K562 treated with DMSO at 1 percent for 4 hours (cell line): ENCODE measurements around the gene MUCL3. TPM values are rescaled to one million over a fixed set of nuclear protein-coding genes. Genes with fewer than 3 reads are reported as not detected.

Source experiments
- total RNA-seq: library from RNA; unstranded; fragments of 300-600 nt; gene quantifications from 2 replicates; pipeline ENCODE4 v1.2.3, GENCODE V29; 2022; ENCODE audit not compliant: insufficient read depth

The MUCL3 gene, protein sequence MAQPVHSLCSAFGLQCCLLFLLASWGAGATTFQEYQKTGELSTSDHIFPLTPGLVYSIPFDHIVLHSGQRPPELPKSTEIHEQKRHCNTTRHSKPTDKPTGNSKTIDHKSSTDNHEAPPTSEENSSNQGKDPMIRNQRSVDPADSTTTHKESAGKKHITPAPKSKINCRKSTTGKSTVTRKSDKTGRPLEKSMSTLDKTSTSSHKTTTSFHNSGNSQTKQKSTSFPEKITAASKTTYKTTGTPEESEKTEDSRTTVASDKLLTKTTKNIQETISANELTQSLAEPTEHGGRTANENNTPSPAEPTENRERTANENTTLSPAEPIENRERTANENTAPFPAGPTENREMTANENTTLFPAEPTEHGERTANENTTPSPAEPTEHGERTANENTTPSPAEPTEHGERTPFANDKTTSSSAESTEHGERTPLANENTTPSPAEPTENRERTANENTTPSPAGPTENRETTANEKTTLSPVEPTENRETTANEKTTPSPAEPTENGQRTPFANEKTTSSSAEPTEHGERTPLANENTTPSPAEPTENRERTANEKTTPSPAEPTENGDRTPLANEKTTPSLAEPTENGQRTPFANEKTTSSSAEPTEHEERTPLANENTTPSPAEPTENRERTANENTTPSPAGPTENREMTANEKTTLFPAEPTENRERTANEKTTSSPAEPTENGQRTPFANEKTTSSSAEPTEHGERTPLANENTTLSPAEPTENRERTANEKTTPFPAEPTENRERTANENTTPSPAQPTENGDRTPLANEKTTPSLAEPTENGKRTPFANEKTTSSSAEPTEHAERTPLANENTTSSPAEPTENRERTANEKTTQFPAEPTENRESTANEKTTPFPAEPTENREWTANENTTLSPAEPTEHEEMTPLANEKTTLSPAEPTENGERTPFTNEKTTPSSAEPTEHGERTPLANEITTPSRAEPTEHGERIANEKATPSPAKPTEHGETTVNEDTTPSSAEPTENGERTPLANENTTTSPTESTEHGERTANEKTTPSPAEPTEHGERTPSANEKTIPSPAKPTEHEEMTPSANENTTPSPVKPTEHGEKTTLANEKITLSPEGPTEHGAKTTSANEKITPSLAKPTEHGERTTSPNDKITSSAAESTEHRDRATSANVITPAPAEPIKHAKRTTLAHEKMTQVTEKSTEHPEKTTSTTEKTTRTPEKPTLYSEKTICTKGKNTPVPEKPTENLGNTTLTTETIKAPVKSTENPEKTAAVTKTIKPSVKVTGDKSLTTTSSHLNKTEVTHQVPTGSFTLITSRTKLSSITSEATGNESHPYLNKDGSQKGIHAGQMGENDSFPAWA (N-terminal part only)
- total RNA-seq = not detected in 2 replicates

DNA sequence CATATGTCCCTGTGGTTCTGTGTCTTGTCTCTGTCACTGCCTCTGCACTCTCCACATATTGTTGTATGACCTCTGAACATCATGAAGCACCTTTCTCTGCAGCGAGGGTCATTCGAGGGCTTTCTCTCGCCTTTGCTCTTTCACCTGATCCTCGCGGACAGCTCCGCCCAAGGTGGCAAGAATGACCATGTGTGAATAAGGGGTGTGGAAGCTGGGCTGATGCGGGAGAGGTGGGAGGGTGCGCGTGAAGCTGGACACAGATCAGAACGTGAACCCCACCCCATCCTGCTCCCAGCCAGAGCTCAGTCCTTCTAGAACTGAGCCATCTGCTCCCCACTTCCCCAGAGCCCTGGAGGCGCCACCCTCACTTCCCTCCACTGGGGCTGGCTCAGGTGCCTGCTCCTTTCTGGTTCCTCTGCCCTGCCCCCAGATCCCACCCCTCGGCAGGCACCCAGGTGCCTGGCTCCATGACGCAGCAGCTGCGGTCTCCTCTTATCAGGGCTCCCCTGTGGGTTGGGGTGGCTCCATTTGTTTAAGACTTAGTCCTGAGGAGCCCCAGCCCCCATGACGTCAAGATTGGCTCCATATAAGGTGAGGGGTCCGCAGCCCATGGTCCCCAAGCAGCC lies at the start of gene MUCL3:
TSS of gene MUCL3 (plus strand) at position 613 of the 626 bp plus-strand sequence. CDS start 27 bp downstream, outside the sequence.

GRCh38 chr6:30907758-30908591 lies 32.8 kb upstream of the MUCL3 start, which contains the start of gene GTF2H4:
GTF2H4 (plus strand) TSS chr6:30908207.

DNA sequence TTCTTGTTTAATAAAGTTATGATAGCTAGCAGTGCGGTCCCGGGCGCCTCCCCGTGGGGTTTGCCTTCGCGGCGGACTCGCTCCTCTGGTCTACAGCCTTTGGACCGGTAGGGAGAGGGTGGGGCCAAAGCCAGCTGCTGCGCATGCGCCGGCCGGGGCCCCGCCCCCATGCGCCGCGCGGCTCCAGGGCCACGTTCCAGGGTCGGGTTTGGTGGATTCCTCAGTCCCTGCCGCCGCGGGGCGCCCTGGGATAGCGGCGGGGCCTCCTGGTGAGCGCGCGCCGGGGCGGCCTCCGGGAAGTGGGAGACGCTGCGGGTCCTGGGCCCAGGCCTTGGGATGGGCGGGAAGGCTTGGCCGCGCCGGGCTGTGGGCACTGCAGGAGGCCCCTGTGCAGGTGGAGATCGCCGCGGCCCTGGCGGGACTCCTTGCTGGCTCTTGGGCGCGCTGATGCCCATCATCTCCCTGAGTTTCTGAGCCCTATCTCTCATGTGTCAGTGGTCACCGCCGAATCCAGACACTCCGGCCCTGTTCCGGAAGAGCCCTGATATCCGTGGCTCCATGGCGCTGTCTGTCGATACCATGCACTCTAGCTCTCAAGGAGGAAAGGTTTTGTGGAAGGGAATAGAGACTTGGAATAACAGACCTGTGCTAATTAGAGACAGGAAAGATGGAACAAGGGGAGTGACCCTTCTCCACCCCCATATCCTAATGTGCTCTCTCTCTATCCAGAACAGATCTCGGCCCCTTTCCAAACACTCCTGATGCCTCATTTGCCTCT lies 26.5 kb upstream of the MUCL3 start, which contains the start of gene VARS2:
TSS of gene VARS2 (plus strand) at position 163 of the 778 bp plus-strand sequence. CDS start at position 762, 599 bp downstream.

GRCh38 chr6:30931969-30932645 lies 8.7 kb upstream of the MUCL3 start, which contains the start of gene SFTA2:
SFTA2 (minus strand) TSS chr6:30932170; CDS start chr6:30932096, 74 bp downstream.

DNA sequence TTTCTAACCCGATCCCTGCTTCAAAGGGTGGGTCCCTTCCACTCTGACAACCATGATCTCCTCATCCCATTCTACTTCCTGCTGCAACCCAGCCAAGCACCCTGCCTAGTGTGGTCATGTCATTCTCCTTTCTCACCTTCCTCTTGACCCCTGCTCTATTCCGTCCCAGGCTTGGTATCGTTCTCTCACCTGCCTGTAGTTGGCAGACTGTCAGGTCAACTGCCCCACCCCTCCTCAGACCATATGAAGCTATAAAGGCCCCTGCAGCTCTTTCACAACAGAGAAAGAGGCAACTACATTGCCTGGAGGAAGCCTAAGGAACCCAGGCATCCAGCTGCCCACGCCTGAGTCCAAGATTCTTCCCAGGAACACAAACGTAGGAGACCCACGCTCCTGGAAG lies 42.7 kb downstream of the MUCL3 start, which contains the start of gene MUC21:
TSS of gene MUC21 (plus strand) at position 280 of the 400 bp plus-strand sequence. CDS start 241 bp downstream, outside the sequence.

Other genes starting within 250 kb of the MUCL3 start
- 23.6 and 32.0 TPM in 2 replicates for gene NRM, start 250.0 kb upstream of the MUCL3 start, total RNA-seq
- 57.9 and 63.3 TPM in 2 replicates for gene MDC1, start 223.7 kb upstream of the MUCL3 start, total RNA-seq
- gene TUBB, start 220.6 kb upstream of the MUCL3 start, total RNA-seq = 1,432 and 1,624 TPM in 2 replicates
- 294 and 327 TPM in 2 replicates for gene FLOT1, start 198.3 kb upstream of the MUCL3 start, total RNA-seq
- 45.5 and 66.2 TPM in 2 replicates for gene IER3, start 196.4 kb upstream of the MUCL3 start, total RNA-seq
- gene DDR1, start 56.5 kb upstream of the MUCL3 start, total RNA-seq = 41.3 and 61.1 TPM in 2 replicates
- 32.4 and 40.6 TPM in 2 replicates for gene GTF2H4, start 32.8 kb upstream of the MUCL3 start, total RNA-seq
- 43.6 and 50.5 TPM in 2 replicates for gene VARS2, start 26.7 kb upstream of the MUCL3 start, total RNA-seq
- not detected in 2 replicates for gene SFTA2, start 8.8 kb upstream of the MUCL3 start, total RNA-seq
- not detected in 2 replicates for gene MUC21, start 42.7 kb downstream of the MUCL3 start, total RNA-seq
- not detected in 2 replicates for gene MUC22, start 69.5 kb downstream of the MUCL3 start, total RNA-seq
- gene C6orf15, start 171.6 kb downstream of the MUCL3 start, total RNA-seq = not detected in 2 replicates
- not detected in 2 replicates for gene PSORS1C1, start 173.8 kb downstream of the MUCL3 start, total RNA-seq
- gene CDSN, start 179.5 kb downstream of the MUCL3 start, total RNA-seq = not detected in 2 replicates
- gene PSORS1C2, start 198.1 kb downstream of the MUCL3 start, total RNA-seq = not detected in 2 replicates
- gene CCHCR1, start 216.8 kb downstream of the MUCL3 start, total RNA-seq = 28.8 and 34.8 TPM in 2 replicates
- 51.6 and 53.6 TPM in 2 replicates for gene TCF19, start 217.6 kb downstream of the MUCL3 start, total RNA-seq
- 0.34 TPM in 1 of 2 replicates, not detected in the other for gene POU5F1, start 229.7 kb downstream of the MUCL3 start, total RNA-seq